SU-DHL-6 (cell line): ENCODE data around the gene THOC7.

ENCODE experiments used
- CTCF ChIP-seq: fragments of 200-600 bp; sonication (generic); IDR thresholded peaks from one replicate; pipeline ENCODE4 v1.5.1; 2017; ENCODE audit warnings: antibody characterized with exemption, mild to moderate bottlenecking, low read length, moderate library complexity; ENCODE audit not compliant: insufficient read depth, poor library complexity, severe bottlenecking
- EZH2phosphoT487 ChIP-seq: fragments of 200-600 bp; sonication (generic), shearing (Covaris generic); conservative IDR thresholded peaks from 2 replicates; pipeline ENCODE4 v1.6.1; 2018; ENCODE audit warnings: mild to moderate bottlenecking, antibody characterized with exemption, low read length, moderate library complexity, mixed read lengths

- TF ChIP-seq CTCF (no peak), EZH2phosphoT487 (no peak)
Measured at GRCh38 chr3:63891518-63891917, 27.9 kb upstream of the THOC7 start.
